OCI-LY3 (cell line): ENCODE results near the gene ARHGEF28.

ENCODE experiments used
- H2AFZ ChIP-seq: fragments of 200-600, 300-600 bp; shearing (Covaris generic); 2 replicates; pipeline ENCODE4 v1.6.0; 2014; ENCODE audit warnings: antibody characterized with exemption, low read depth, low read length
- H3K27ac ChIP-seq: fragments of 200-600, 300-600 bp; sonication (generic); 2 replicates; pipeline ENCODE4 v1.5.1; 2014; ENCODE audit warnings: mild to moderate bottlenecking, low read length, moderate library complexity, mixed read lengths
- H3K27me3 ChIP-seq: fragments of 200-600, 300-600 bp; sonication (generic); 2 replicates; pipeline ENCODE4 v1.6.1; 2014; ENCODE audit warnings: low read depth, low read length, mixed read lengths
- H3K36me3 ChIP-seq: fragments of 200-600, 300-600 bp; sonication (generic); replicated peaks from 2 replicates; pipeline ENCODE3; 2014; ENCODE audit warnings: low read depth, low read length, mixed read lengths
- H3K4me1 ChIP-seq: fragments of 300-600, 200-600 bp; sonication (generic); 2 replicates; pipeline ENCODE4 v1.6.1; 2014; ENCODE audit warnings: low read length, mixed read lengths
- H3K4me2 ChIP-seq: fragments of 200-600, 300-600 bp; sonication (generic); 2 replicates; pipeline ENCODE4 v1.6.1; 2014; ENCODE audit warnings: low read length, mixed read lengths
- H3K4me3 ChIP-seq: fragments of 300-600, 200-600 bp; sonication (generic); 2 replicates; pipeline ENCODE4 v1.5.1; 2014; ENCODE audit warnings: antibody characterized with exemption, mild to moderate bottlenecking, low read length, moderate library complexity
- H3K79me2 ChIP-seq: fragments of 300-600, 200-600 bp; shearing (Covaris generic); 2 replicates; pipeline ENCODE4 v1.6.1; 2014; ENCODE audit warnings: mild to moderate bottlenecking, low read length, mixed read lengths
- H3K9ac ChIP-seq: fragments of 300-600, 200-600 bp; shearing (Covaris generic); 2 replicates; pipeline ENCODE4 v1.6.0; 2014; ENCODE audit warnings: mild to moderate bottlenecking, low read length, moderate library complexity
- H3K9me3 ChIP-seq: fragments of 200-600, 300-600 bp; shearing (Covaris generic); 2 replicates; pipeline ENCODE4 v1.6.1; 2014; ENCODE audit warnings: low read length, mixed read lengths; ENCODE audit not compliant: insufficient read depth
- H4K20me1 ChIP-seq: fragments of 200-600, 300-600 bp; sonication (generic); 2 replicates; pipeline ENCODE4 v1.6.1; 2016; ENCODE audit warnings: low read length, mixed read lengths; ENCODE audit not compliant: insufficient read depth
- EZH2phosphoT487 ChIP-seq: fragments of 200-600 bp; shearing (Covaris generic); IDR thresholded peaks from 2 replicates; pipeline ENCODE4 v1.6.1; 2018; ENCODE audit warnings: antibody characterized with exemption, mixed run types, low read depth
- TF ChIP-seq, protein P1 (sequence below): fragments of 200-600, 300-600 bp; sonication (generic); IDR thresholded peaks from 2 replicates; pipeline ENCODE4 v1.5.1; 2014; ENCODE audit warnings: antibody characterized with exemption, low read length, low read depth

The ARHGEF28 gene

DNA sequence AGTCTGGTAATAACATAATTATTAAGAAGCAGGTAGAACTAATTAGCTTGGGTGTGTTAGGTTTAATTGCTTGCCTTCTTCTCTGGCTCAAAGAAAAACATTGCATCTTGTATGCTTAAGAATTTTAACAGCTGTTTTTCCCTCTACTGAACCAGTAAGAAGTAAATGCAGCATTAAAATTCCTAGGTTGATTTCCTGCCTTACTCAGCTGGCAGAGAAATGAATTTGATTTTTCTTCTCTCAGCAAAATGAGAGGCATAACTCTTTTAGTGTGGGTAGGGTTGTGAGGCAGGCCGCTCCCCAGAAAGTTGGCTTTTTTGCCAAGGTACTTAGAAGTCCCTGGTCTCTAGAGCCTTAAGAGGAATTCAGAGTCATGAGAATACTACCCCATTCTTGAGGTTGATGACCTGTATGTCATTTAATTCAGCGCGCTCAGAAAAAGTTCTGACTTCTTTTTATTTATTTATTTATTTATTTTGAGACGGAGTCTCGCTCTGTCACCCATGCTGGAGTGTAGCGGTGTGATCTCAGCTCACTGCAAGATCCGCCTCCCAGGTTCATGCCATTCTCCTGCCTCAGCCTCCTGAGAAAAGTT, 302.6 kb downstream of the ARHGEF28 start:
- no peak for TF ChIP-seq EZH2phosphoT487
- TF ChIP-seq, protein P1, sequence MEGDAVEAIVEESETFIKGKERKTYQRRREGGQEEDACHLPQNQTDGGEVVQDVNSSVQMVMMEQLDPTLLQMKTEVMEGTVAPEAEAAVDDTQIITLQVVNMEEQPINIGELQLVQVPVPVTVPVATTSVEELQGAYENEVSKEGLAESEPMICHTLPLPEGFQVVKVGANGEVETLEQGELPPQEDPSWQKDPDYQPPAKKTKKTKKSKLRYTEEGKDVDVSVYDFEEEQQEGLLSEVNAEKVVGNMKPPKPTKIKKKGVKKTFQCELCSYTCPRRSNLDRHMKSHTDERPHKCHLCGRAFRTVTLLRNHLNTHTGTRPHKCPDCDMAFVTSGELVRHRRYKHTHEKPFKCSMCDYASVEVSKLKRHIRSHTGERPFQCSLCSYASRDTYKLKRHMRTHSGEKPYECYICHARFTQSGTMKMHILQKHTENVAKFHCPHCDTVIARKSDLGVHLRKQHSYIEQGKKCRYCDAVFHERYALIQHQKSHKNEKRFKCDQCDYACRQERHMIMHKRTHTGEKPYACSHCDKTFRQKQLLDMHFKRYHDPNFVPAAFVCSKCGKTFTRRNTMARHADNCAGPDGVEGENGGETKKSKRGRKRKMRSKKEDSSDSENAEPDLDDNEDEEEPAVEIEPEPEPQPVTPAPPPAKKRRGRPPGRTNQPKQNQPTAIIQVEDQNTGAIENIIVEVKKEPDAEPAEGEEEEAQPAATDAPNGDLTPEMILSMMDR: no peak
- H3K9ac ChIP-seq: no peak overlapping the region
- no peak overlapping the region for H3K27ac ChIP-seq

GRCh38 chr5:73935719-73936118, 309.7 kb downstream of the ARHGEF28 start:
- Histone ChIP-seq H3K9me3 (no peaks in the 10 kb centered on the region), H3K27ac (no peak overlapping the region), H3K36me3 (no peaks in the 10 kb centered on the region), H3K4me1 (no peaks in the 10 kb centered on the region), H4K20me1 (no peaks in the 10 kb centered on the region), H3K27me3 (no peaks in the 10 kb centered on the region; the same call in 1 of the 2 replicates), H3K4me3 (no peak overlapping the region), H2AFZ (no peak overlapping the region), H3K9ac (no peak overlapping the region), H3K4me2 (no peak overlapping the region), H3K79me2 (no peaks in the 10 kb centered on the region)
- TF ChIP-seq, protein P1: no peak
- TF ChIP-seq EZH2phosphoT487: no peak

More for the DNA sequence above, 302.6 kb downstream of the ARHGEF28 start:
- Histone ChIP-seq H2AFZ (no peak overlapping the region), H3K36me3 (no peaks in the 10 kb centered on the region), H3K4me3 (no peak overlapping the region), H3K27me3 (no peaks in the 10 kb centered on the region), H3K4me2 (no peak overlapping the region), H3K9me3 (no peaks in the 10 kb centered on the region), H3K79me2 (no peaks in the 10 kb centered on the region), H4K20me1 (no peaks in the 10 kb centered on the region), H3K4me1 (peaks cover 9% of the 10 kb centered on the region; the same call in 1 of the 2 replicates)

GRCh38 chr5:73938280-73938937, 312.4 kb downstream of the ARHGEF28 start:
- Histone ChIP-seq H3K36me3 (no peaks in the 10 kb centered on the region), H2AFZ (no peak overlapping the region), H3K27me3 (no peaks in the 10 kb centered on the region; the same call in 1 of the 2 replicates), H3K4me2 (no peak overlapping the region), H3K79me2 (no peaks in the 10 kb centered on the region), H3K4me3 (no peak overlapping the region), H3K9me3 (no peaks in the 10 kb centered on the region), H3K4me1 (no peaks in the 10 kb centered on the region), H3K9ac (no peak overlapping the region), H4K20me1 (no peaks in the 10 kb centered on the region), H3K27ac (no peak overlapping the region)
- TF ChIP-seq, protein P1: no peak
- TF ChIP-seq EZH2phosphoT487: no peak

GRCh38 chr5:73938938-73939320, 312.9 kb downstream of the ARHGEF28 start:
- Histone ChIP-seq H3K4me3 (no peak overlapping the region), H3K27ac (no peak overlapping the region), H2AFZ (no peak overlapping the region), H3K79me2 (no peaks in the 10 kb centered on the region), H3K36me3 (no peaks in the 10 kb centered on the region), H3K4me2 (no peak overlapping the region), H3K9me3 (no peaks in the 10 kb centered on the region), H3K9ac (no peak overlapping the region), H3K27me3 (no peaks in the 10 kb centered on the region; the same call in 1 of the 2 replicates), H4K20me1 (no peaks in the 10 kb centered on the region), H3K4me1 (no peaks in the 10 kb centered on the region)
- TF ChIP-seq EZH2phosphoT487: no peak
- TF ChIP-seq, protein P1: no peak
